ENCODE data around the gene FLT3. TPM values are rescaled to one million over a fixed set of nuclear protein-coding genes. Genes with fewer than 3 reads are reported as not detected.
"Not testable (repeated sequence)": the region's sequence is repeated elsewhere in the genome, so short reads cannot be mapped to it uniquely, and the experiment has no call there.

FLT3 gene
- total and polyA plus RNA-seq, 2 experiments from 2014 or later = 0.10 to 0.29 TPM

GRCh38 chr13:28116736-28117135 is 16.4 kb upstream of the FLT3 start:
- no peak overlapping the region for H3K27ac ChIP-seq
- H3K27me3 ChIP-seq = no peaks in the 10 kb centered on the region
- H3K4me3 ChIP-seq = no peak overlapping the region
- H3K4me1 ChIP-seq (ENCODE audit: insufficient read depth) = no peaks in the 10 kb centered on the region
- H3K9me2 ChIP-seq (replicated peaks; ENCODE audit: insufficient read depth) = no peaks in the 10 kb centered on the region
- TF ChIP-seq CTCF (IDR thresholded peaks at IDR 0.05; ENCODE audit: poor library complexity) (no peak), EZH2phosphoT487 (IDR thresholded peaks at IDR 0.05; ENCODE audit: low read depth, severe bottlenecking, unreplicated experiment) (no peak), EZH2 (IDR thresholded peaks at IDR 0.05; ENCODE audit: borderline replicate concordance) (no peak)
- no peaks in the 10 kb centered on the region for H3K79me2 ChIP-seq
- H4K20me1 ChIP-seq (ENCODE audit: insufficient read depth, poor library complexity, severe bottlenecking) = no peaks in the 10 kb centered on the region
- no peak overlapping the region for H3K4me2 ChIP-seq
- H3K9me3 ChIP-seq (ENCODE audit: low read depth) = no peaks in the 10 kb centered on the region
- H2AFZ ChIP-seq = no peak overlapping the region
- no peak for DNase-seq (ENCODE audit: low spot score)
- H3K36me3 ChIP-seq (replicated peaks; ENCODE audit: insufficient read depth, low read depth) = no peaks in the 10 kb centered on the region
- 42% methylated on average over 1 of the region's 1 CpG for WGBS (ENCODE audit: low lambda C conversion rate, missing lambda C conversion rate)

GRCh38 chr13:28110414-28110813 is 10.0 kb upstream of the FLT3 start:
- TF ChIP-seq EZH2 (IDR thresholded peaks at IDR 0.05; ENCODE audit: borderline replicate concordance) = no peak
- Histone ChIP-seq H3K4me3 (no peak overlapping the region), H2AFZ (no peak overlapping the region), H3K36me3 (replicated peaks; ENCODE audit: insufficient read depth, low read depth) (no peaks in the 10 kb centered on the region), H4K20me1 (ENCODE audit: insufficient read depth, poor library complexity, severe bottlenecking) (no peaks in the 10 kb centered on the region), H3K79me2 (no peaks in the 10 kb centered on the region), H3K27me3 (peaks cover 2% of the 10 kb centered on the region), H3K4me1 (ENCODE audit: insufficient read depth) (no peaks in the 10 kb centered on the region), H3K9me3 (ENCODE audit: low read depth) (no peaks in the 10 kb centered on the region), H3K27ac (no peak overlapping the region), H3K9me2 (replicated peaks; ENCODE audit: insufficient read depth) (no peaks in the 10 kb centered on the region), H3K4me2 (no peak overlapping the region)
- WGBS (ENCODE audit: low lambda C conversion rate, missing lambda C conversion rate) = 85% methylated on average over 3 of the region's 3 CpGs
- DNase-seq (ENCODE audit: low spot score) = no peak

GRCh38 chr13:28106976-28107375 is 6.6 kb upstream of the FLT3 start:
- no peak overlapping the region for H3K4me2 ChIP-seq
- H4K20me1 ChIP-seq (ENCODE audit: insufficient read depth, poor library complexity, severe bottlenecking) = no peaks in the 10 kb centered on the region
- WGBS (ENCODE audit: low lambda C conversion rate, missing lambda C conversion rate) = 41% methylated on average over 1 of the region's 1 CpG
- H3K4me1 ChIP-seq (ENCODE audit: insufficient read depth) = no peaks in the 10 kb centered on the region
- H3K9me2 ChIP-seq (replicated peaks; ENCODE audit: insufficient read depth) = no peaks in the 10 kb centered on the region
- H3K27ac ChIP-seq = no peak overlapping the region
- H3K36me3 ChIP-seq (replicated peaks; ENCODE audit: insufficient read depth, low read depth) = no peaks in the 10 kb centered on the region
- no peak for DNase-seq (ENCODE audit: low spot score)
- no peak overlapping the region for H3K4me3 ChIP-seq
- no peaks in the 10 kb centered on the region for H3K9me3 ChIP-seq (ENCODE audit: low read depth)
- no peak overlapping the region for H2AFZ ChIP-seq
- TF ChIP-seq EZH2 (IDR thresholded peaks at IDR 0.05; ENCODE audit: borderline replicate concordance) (no peak), EZH2phosphoT487 (IDR thresholded peaks at IDR 0.05; ENCODE audit: low read depth, severe bottlenecking, unreplicated experiment) (no peak), CTCF (IDR thresholded peaks at IDR 0.05; ENCODE audit: poor library complexity) (no peak)
- H3K79me2 ChIP-seq = no peaks in the 10 kb centered on the region
- H3K27me3 ChIP-seq = peaks cover 30% of the 10 kb centered on the region

- H3K27ac ChIP-seq; H3K9me2 ChIP-seq (replicated peaks; ENCODE audit: insufficient read depth); H3K4me2 ChIP-seq; H3K4me3 ChIP-seq; DNase-seq (ENCODE audit: low spot score); H3K4me1 ChIP-seq (ENCODE audit: insufficient read depth); H2AFZ ChIP-seq; H3K9me3 ChIP-seq (ENCODE audit: low read depth); H3K79me2 ChIP-seq; H3K36me3 ChIP-seq (replicated peaks; ENCODE audit: insufficient read depth, low read depth); H4K20me1 ChIP-seq (ENCODE audit: insufficient read depth, poor library complexity, severe bottlenecking): not testable (repeated sequence)
- H3K27me3 ChIP-seq = peaks cover 78% of the 10 kb centered on the region
- 90% methylated on average over 4 of the region's 4 CpGs for WGBS (ENCODE audit: low lambda C conversion rate, missing lambda C conversion rate)
Measured at GRCh38 chr13:28101886-28102285, 1.5 kb upstream of the FLT3 start.

Data from hepatocyte (in vitro differentiated cells).